HepG2 (cell line): ENCODE results near the gene RNU7-1. TPM values are rescaled to one million over a fixed set of nuclear protein-coding genes. Genes with fewer than 3 reads are reported as not detected.

Experiments
- ARNTL ChIP-seq: sonication (generic); formaldehyde crosslinking; IDR thresholded peaks from 2 replicates; pipeline ENCODE4 v1.4.0; 2020; ENCODE audit warnings: mild to moderate bottlenecking, missing genetic modification reagents
- ETS1 ChIP-seq: sonication (generic); formaldehyde crosslinking; IDR thresholded peaks from 2 replicates; pipeline ENCODE4 v1.4.0; 2020; ENCODE audit warnings: missing genetic modification reagents
- HNF4G ChIP-seq, 2 experiments: sonication (generic) in 1 of 2; formaldehyde crosslinking in 1 of 2; IDR thresholded peaks; 2 replicates each; pipeline versions ENCODE4 v1.4.0 to v1.6.1; 2011 to 2020; ENCODE audit warnings: borderline replicate concordance in 2 of 2, low read depth in 2 of 2, mild to moderate bottlenecking in 2 of 2, low read length in 1 of 2, missing genetic modification reagents in 1 of 2, moderate library complexity in 1 of 2
- LBX2 ChIP-seq: sonication (generic); formaldehyde crosslinking; IDR thresholded peaks from 2 replicates; pipeline ENCODE4 v1.5.0; 2020; ENCODE audit warnings: missing genetic modification reagents, mild to moderate bottlenecking, borderline replicate concordance
- MEIS2 ChIP-seq: sonication (generic); formaldehyde crosslinking; IDR thresholded peaks from 2 replicates; pipeline ENCODE4 v1.9.0; 2021; ENCODE audit warnings: mild to moderate bottlenecking, missing genetic modification reagents
- MIER3 ChIP-seq: IDR thresholded peaks from 2 replicates; pipeline ENCODE4 v1.6.1; 2016; ENCODE audit warnings: missing compliant biosample characterization, borderline replicate concordance
- PPARG ChIP-seq: conservative IDR thresholded peaks from 2 replicates; pipeline ENCODE4 v1.6.1; 2016; ENCODE audit warnings: missing biosample characterization, missing genetic modification reagents
- SNAPC5 ChIP-seq: sonication (generic); formaldehyde crosslinking; IDR thresholded peaks from 2 replicates; pipeline ENCODE4 v1.8.1; 2023; ENCODE audit warnings: mild to moderate bottlenecking, missing genetic modification reagents, borderline replicate concordance
- SP5 ChIP-seq: IDR thresholded peaks from 2 replicates; pipeline ENCODE4 v1.6.1; 2016; ENCODE audit warnings: low read depth, borderline replicate concordance
- TFAP4 ChIP-seq: sonication (generic); IDR thresholded peaks from 2 replicates; pipeline ENCODE4 v1.6.1; 2016; ENCODE audit warnings: low read depth, borderline replicate concordance
- THRA ChIP-seq: sonication (generic); formaldehyde crosslinking; IDR thresholded peaks from 2 replicates; pipeline ENCODE4 v1.4.0; 2020; ENCODE audit warnings: missing genetic modification reagents, borderline replicate concordance
- TRIM22 ChIP-seq: fragments of 450-650 bp; IDR thresholded peaks from 2 replicates; pipeline ENCODE4 v1.6.1; 2017
- WIZ ChIP-seq: sonication (generic); formaldehyde crosslinking; IDR thresholded peaks from 2 replicates; pipeline ENCODE4 v1.5.1; 2020; ENCODE audit warnings: mild to moderate bottlenecking, missing genetic modification reagents
- ZFP1 ChIP-seq: IDR thresholded peaks from 2 replicates; pipeline ENCODE4 v1.6.1; 2016
- ZFP91 ChIP-seq: sonication (generic); formaldehyde crosslinking; IDR thresholded peaks from 2 replicates; pipeline ENCODE4 v1.9.0; 2022; ENCODE audit warnings: missing genetic modification reagents, mild to moderate bottlenecking, borderline replicate concordance
- ZNF225 ChIP-seq: sonication (generic); formaldehyde crosslinking; IDR thresholded peaks from 2 replicates; pipeline ENCODE4 v1.4.0; 2020; ENCODE audit warnings: mild to moderate bottlenecking, missing genetic modification reagents
- ZNF292 ChIP-seq: sonication (generic); formaldehyde crosslinking; IDR thresholded peaks from 2 replicates; pipeline ENCODE4 v1.8.1; 2022; ENCODE audit warnings: mild to moderate bottlenecking, low read depth, missing genetic modification reagents, borderline replicate concordance
- ZNF317 ChIP-seq: sonication (generic); formaldehyde crosslinking; IDR thresholded peaks from 2 replicates; pipeline ENCODE4 v1.5.0; 2020; ENCODE audit warnings: mild to moderate bottlenecking, missing genetic modification reagents
- ZNF558 ChIP-seq: sonication (generic); formaldehyde crosslinking; IDR thresholded peaks from 2 replicates; pipeline ENCODE4 v1.9.0; 2022; ENCODE audit warnings: mild to moderate bottlenecking, missing genetic modification reagents, borderline replicate concordance
- ZNF747 ChIP-seq: sonication (generic); formaldehyde crosslinking; IDR thresholded peaks from 2 replicates; pipeline ENCODE4 v1.8.1; 2023; ENCODE audit warnings: missing genetic modification reagents, mild to moderate bottlenecking, borderline replicate concordance
- polyA plus RNA-seq, 8 experiments: library from polyadenylated mRNA; depleted of rRNA in 3 of 8; stranded (reverse) in 7 of 8; unstranded in 1 of 8; fragments of >200 nt; fragmentation: Illumina TruSeq in 4 of 8; extraction: Trizol in 4 of 8; gene quantifications; 2 replicates each; pipeline versions ENCODE4 v1.2.1 to v1.2.3, GENCODE V29; 2011 to 2016; ENCODE audit warnings: low read depth in 4 of 8, missing spikeins in 1 of 8, mixed read lengths in 1 of 8; ENCODE audit not compliant: insufficient read depth in 1 of 8
- total RNA-seq, 5 experiments: library from RNA; depleted of rRNA; stranded (reverse); fragments of >200 nt; fragmentation: Illumina TruSeq; extraction: Trizol; gene quantifications; 2 replicates each; pipeline ENCODE4 v1.2.3, GENCODE V29; 2016; ENCODE audit warnings: low read depth in 1 of 5

The RNU7-1 gene
- total and polyA plus RNA-seq, 2 of the 13 experiments (the other 11 are each of a cell fraction or from before 2014, with no cell fraction given): not detected

- TF ChIP-seq THRA (CRISPR knock-in tag): 0 out of 2 replicates have a peak, but pooled peaks have one; percentile 37
- TF ChIP-seq ZNF292 (CRISPR knock-in tag): no peak
- TF ChIP-seq SNAPC5 (CRISPR knock-in tag): no peak
- peak; percentile 81; the same call in 1 of the 2 replicates for TF ChIP-seq ZFP1 (CRISPR knock-in tag)
- TF ChIP-seq TRIM22: no peak
- 0 out of 2 replicates have a peak, but pooled peaks have one; percentile 77 for TF ChIP-seq SP5 (CRISPR knock-in tag)
- peak; percentile 92 for TF ChIP-seq TFAP4
- no peak for TF ChIP-seq HNF4G (IDR thresholded peaks at IDR 0.05; ENCODE audit: borderline replicate concordance, low read depth, low read length)
- 0 out of 2 replicates have a peak, but pooled peaks have one; percentile 35 for TF ChIP-seq HNF4G (CRISPR knock-in tag; IDR thresholded peaks at IDR 0.05; ENCODE audit: borderline replicate concordance, low read depth)
- TF ChIP-seq ARNTL (CRISPR knock-in tag): 0 out of 2 replicates have a peak, but pooled peaks have one; percentile 24
- peak; percentile 48; the same call in 1 of the 2 replicates for TF ChIP-seq ZFP91 (CRISPR knock-in tag)
- 0 out of 2 replicates have a peak, but pooled peaks have one; percentile 34 for TF ChIP-seq MIER3
- TF ChIP-seq ZNF558: 0 out of 2 replicates have a peak, but pooled peaks have one; percentile 59
- 0 out of 2 replicates have a peak, but pooled peaks have one; percentile 44 for TF ChIP-seq ETS1 (CRISPR knock-in tag)
- TF ChIP-seq MEIS2 (CRISPR knock-in tag): peak; percentile 73
- TF ChIP-seq PPARG: peak; percentile 48
- no peak for TF ChIP-seq LBX2
- no peak for TF ChIP-seq WIZ (CRISPR knock-in tag)
- TF ChIP-seq ZNF317: no peak
- TF ChIP-seq ZNF225 (CRISPR knock-in tag): 0 out of 2 replicates have a peak, but pooled peaks have one; percentile 51
- TF ChIP-seq ZNF747 (CRISPR knock-in tag): 0 out of 2 replicates have a peak, but pooled peaks have one; percentile 34
Observed at GRCh38 chr12:6946033-6946919, 2.7 kb downstream of the RNU7-1 start (continued).
